ENCODE data around the gene P2RY14.

- TF ChIP-seq CTCF (IDR thresholded peaks at IDR 0.05) (no peak), EZH2 (IDR thresholded peaks at IDR 0.05) (no peak), EZH2phosphoT487 (IDR thresholded peaks at IDR 0.05) (no peak)
Observed at GRCh38 chr3:151165226-151165625, 113.1 kb downstream of the P2RY14 start.

Measured in neural progenitor cell (in vitro differentiated cells).